Karpas-422 (cell line): ENCODE measurements around the gene ARRDC2. TPM values are rescaled to one million over a fixed set of nuclear protein-coding genes. Genes with fewer than 3 reads are reported as not detected.

Experiments
- DNase-seq: peaks from one replicate; pipeline ENCODE4 v3.0.0-alpha.2; 2015
- H2AFZ ChIP-seq: fragments of 200-600 bp; sonication (generic); 2 replicates; pipeline ENCODE4 v1.6.1; 2014; ENCODE audit warnings: antibody characterized with exemption, low read length, mixed read lengths
- H3K27ac ChIP-seq: fragments of 200-600 bp; sonication (generic); 2 replicates; pipeline ENCODE4 v1.5.1; 2014; ENCODE audit warnings: mild to moderate bottlenecking, low read length, moderate library complexity
- H3K27me3 ChIP-seq: fragments of 200-600 bp; sonication (generic); 2 replicates; pipeline ENCODE4 v1.6.1; 2014; ENCODE audit warnings: low read length, mixed read lengths
- H3K36me3 ChIP-seq: fragments of 200-600 bp; sonication (generic); 2 replicates; pipeline ENCODE4 v1.6.1; 2014; ENCODE audit warnings: low read length, mixed read lengths; ENCODE audit not compliant: insufficient read depth
- H3K4me1 ChIP-seq: fragments of 200-600 bp; sonication (generic); 2 replicates; pipeline ENCODE4 v1.6.1; 2014; ENCODE audit warnings: mild to moderate bottlenecking, low read length, mixed read lengths
- H3K4me2 ChIP-seq: fragments of 200-600 bp; sonication (generic); 2 replicates; pipeline ENCODE4 v1.6.1; 2014; ENCODE audit warnings: low read length, low read depth, mild to moderate bottlenecking; ENCODE audit not compliant: poor library complexity, severe bottlenecking
- H3K4me3 ChIP-seq: fragments of 200-600 bp; sonication (generic); 2 replicates; pipeline ENCODE4 v1.5.1; 2014; ENCODE audit warnings: mild to moderate bottlenecking, antibody characterized with exemption, low read length, mixed read lengths
- H3K79me2 ChIP-seq: fragments of 200-600 bp; sonication (generic); 2 replicates; pipeline ENCODE4 v1.6.1; 2014; ENCODE audit warnings: mild to moderate bottlenecking, low read length, mixed read lengths
- H3K9ac ChIP-seq: fragments of 200-600 bp; sonication (generic); 2 replicates; pipeline ENCODE4 v1.6.0; 2014; ENCODE audit warnings: low read length
- H3K9me2 ChIP-seq: fragments of 200-600 bp; sonication (generic), shearing (Covaris generic); replicated peaks from 2 replicates; pipeline ENCODE4 v1.6.0; 2014; ENCODE audit warnings: mild to moderate bottlenecking, low read length, moderate library complexity; ENCODE audit not compliant: insufficient read depth
- H3K9me3 ChIP-seq: fragments of 300-700, 200-600 bp; sonication (generic); 2 replicates; pipeline ENCODE4 v1.6.1; 2014; ENCODE audit warnings: low read length, mixed read lengths
- H4K20me1 ChIP-seq: fragments of 200-600 bp; sonication (generic); 2 replicates; pipeline ENCODE4 v1.6.1; 2014; ENCODE audit warnings: mild to moderate bottlenecking, antibody characterized with exemption, low read length, low read depth; ENCODE audit not compliant: insufficient read depth
- total RNA-seq: library from RNA; depleted of rRNA; stranded (reverse); fragments of >200 nt; shearing (Covaris generic); gene quantifications from 2 replicates; pipeline ENCODE4 v1.2.3, GENCODE V29; 2014; ENCODE audit warnings: low replicate concordance

ARRDC2 gene
- total RNA-seq, 1 experiment from 2014 or later: 12.3 TPM

GRCh38 chr19:17997969-17998826, 9.8 kb upstream of the ARRDC2 start:
- H3K9ac ChIP-seq: peak overlapping the region; percentile 67
- H3K9me2 ChIP-seq: no peaks in the 10 kb centered on the region
- H4K20me1 ChIP-seq: no peaks in the 10 kb centered on the region
- H3K9me3 ChIP-seq: no peaks in the 10 kb centered on the region
- H3K4me2 ChIP-seq: peak overlapping the region; percentile 60
- peak; percentile 72 for DNase-seq
- H3K27me3 ChIP-seq: no peaks in the 10 kb centered on the region
- no peak overlapping the region for H3K27ac ChIP-seq
- H3K4me1 ChIP-seq: peaks cover 35% of the 10 kb centered on the region
- peak overlapping the region; percentile 76 for H2AFZ ChIP-seq
- peaks cover 19% of the 10 kb centered on the region for H3K79me2 ChIP-seq
- no peaks in the 10 kb centered on the region for H3K36me3 ChIP-seq
- peak overlapping the region; percentile 51; the same call in 1 of the 2 replicates for H3K4me3 ChIP-seq

- Histone ChIP-seq H3K4me2 (no peak overlapping the region), H3K9me2 (no peaks in the 10 kb centered on the region), H3K79me2 (peaks cover 20% of the 10 kb centered on the region), H3K9ac (peak overlapping the region; percentile 67; the same call in 1 of the 2 replicates), H4K20me1 (no peaks in the 10 kb centered on the region), H3K27me3 (no peaks in the 10 kb centered on the region), H3K36me3 (no peaks in the 10 kb centered on the region), H3K9me3 (no peaks in the 10 kb centered on the region), H2AFZ (no peak overlapping the region), H3K4me3 (no peak overlapping the region), H3K27ac (no peak overlapping the region), H3K4me1 (peaks cover 35% of the 10 kb centered on the region)
- DNase-seq: no peak
These were observed 9.2 kb upstream of the ARRDC2 start for GRCh38 chr19:17998827-17999150.

GRCh38 chr19:17999684-18000479, 8.1 kb upstream of the ARRDC2 start:
- peak overlapping the region; percentile 12; the same call in 1 of the 2 replicates for H3K9ac ChIP-seq
- no peaks in the 10 kb centered on the region for H3K36me3 ChIP-seq
- H4K20me1 ChIP-seq: no peaks in the 10 kb centered on the region
- H3K27me3 ChIP-seq: no peaks in the 10 kb centered on the region
- H3K27ac ChIP-seq: no peak overlapping the region
- DNase-seq: no peak
- H3K4me2 ChIP-seq: peak overlapping the region; percentile 72
- H3K9me2 ChIP-seq: no peaks in the 10 kb centered on the region
- H2AFZ ChIP-seq: 0 out of 2 replicates have a peak overlapping the region, but pooled peaks have one; percentile 63
- H3K4me1 ChIP-seq: peaks cover 29% of the 10 kb centered on the region
- H3K4me3 ChIP-seq: 0 out of 2 replicates have a peak overlapping the region, but pooled peaks have one; percentile 37
- H3K9me3 ChIP-seq: no peaks in the 10 kb centered on the region
- H3K79me2 ChIP-seq: peaks cover 20% of the 10 kb centered on the region

GRCh38 chr19:18000480-18000914, 7.5 kb upstream of the ARRDC2 start:
- no peak overlapping the region for H3K27ac ChIP-seq
- no peaks in the 10 kb centered on the region for H3K9me3 ChIP-seq
- H3K9me2 ChIP-seq: no peaks in the 10 kb centered on the region
- peak overlapping the region; percentile 72 for H3K4me2 ChIP-seq
- peaks cover 20% of the 10 kb centered on the region for H3K79me2 ChIP-seq
- peak overlapping the region; percentile 63; the same call in 1 of the 2 replicates for H2AFZ ChIP-seq
- no peaks in the 10 kb centered on the region for H4K20me1 ChIP-seq
- H3K4me3 ChIP-seq: peak overlapping the region; percentile 90; the same call in 1 of the 2 replicates
- peaks cover 27% of the 10 kb centered on the region for H3K4me1 ChIP-seq
- H3K36me3 ChIP-seq: no peaks in the 10 kb centered on the region
- H3K27me3 ChIP-seq: no peaks in the 10 kb centered on the region
- DNase-seq: no peak
- peak overlapping the region; percentile 86 for H3K9ac ChIP-seq

- H2AFZ ChIP-seq: peak overlapping the region; percentile 59; the same call in 1 of the 2 replicates
- DNase-seq: peak; percentile 95
These were observed 6.8 kb upstream of the ARRDC2 start for GRCh38 chr19:18000915-18001776.

GRCh38 chr19:18001777-18002345, 6.1 kb upstream of the ARRDC2 start:
- DNase-seq: peak; percentile 63

More at GRCh38 chr19:18000915-18001776, 6.8 kb upstream of the ARRDC2 start:
- H3K36me3 ChIP-seq: no peaks in the 10 kb centered on the region
- peak overlapping the region; percentile 72 for H3K4me2 ChIP-seq
- H3K9me2 ChIP-seq: no peaks in the 10 kb centered on the region
- peak overlapping the region; percentile 90 for H3K4me3 ChIP-seq
- peaks cover 20% of the 10 kb centered on the region for H3K79me2 ChIP-seq
- H3K27ac ChIP-seq: 0 out of 2 replicates have a peak overlapping the region, but pooled peaks have one; percentile 34
- H3K9me3 ChIP-seq: no peaks in the 10 kb centered on the region
- peak overlapping the region; percentile 86 for H3K9ac ChIP-seq
- H3K27me3 ChIP-seq: no peaks in the 10 kb centered on the region
- H3K4me1 ChIP-seq: peaks cover 27% of the 10 kb centered on the region
- H4K20me1 ChIP-seq: no peaks in the 10 kb centered on the region

GRCh38 chr19:18002347-18002850, 5.6 kb upstream of the ARRDC2 start:
- peak overlapping the region; percentile 86 for H3K9ac ChIP-seq
- H3K4me3 ChIP-seq: peak overlapping the region; percentile 90
- peaks cover 26% of the 10 kb centered on the region for H3K4me1 ChIP-seq
- H2AFZ ChIP-seq: no peak overlapping the region
- no peak overlapping the region for H3K27ac ChIP-seq
- no peaks in the 10 kb centered on the region for H3K9me2 ChIP-seq
- no peaks in the 10 kb centered on the region for H3K27me3 ChIP-seq
- no peaks in the 10 kb centered on the region for H3K36me3 ChIP-seq
- DNase-seq: no peak
- H3K79me2 ChIP-seq: peaks cover 20% of the 10 kb centered on the region
- peak overlapping the region; percentile 72 for H3K4me2 ChIP-seq
- peaks cover 2% of the 10 kb centered on the region for H4K20me1 ChIP-seq
- no peaks in the 10 kb centered on the region for H3K9me3 ChIP-seq

More at GRCh38 chr19:18001777-18002345, 6.1 kb upstream of the ARRDC2 start:
- Histone ChIP-seq H3K9me2 (no peaks in the 10 kb centered on the region), H3K4me3 (peak overlapping the region; percentile 90), H3K9ac (peak overlapping the region; percentile 86), H4K20me1 (no peaks in the 10 kb centered on the region), H3K4me2 (peak overlapping the region; percentile 72), H3K9me3 (no peaks in the 10 kb centered on the region), H3K36me3 (no peaks in the 10 kb centered on the region), H2AFZ (no peak overlapping the region), H3K79me2 (peaks cover 20% of the 10 kb centered on the region), H3K4me1 (peaks cover 27% of the 10 kb centered on the region), H3K27me3 (no peaks in the 10 kb centered on the region), H3K27ac (no peak overlapping the region)
